Measurements from ENCODE around the gene ZMIZ1.

The ZMIZ1 gene

GRCh38 chr10:79139124-79139835 lies 70.5 kb downstream of the ZMIZ1 start:
- no peak for DNase-seq (ENCODE audit: low read depth)

- DNase-seq (ENCODE audit: low read depth), result no peak
Observed at GRCh38 chr10:79140085-79140793, 71.5 kb downstream of the ZMIZ1 start.

DNA sequence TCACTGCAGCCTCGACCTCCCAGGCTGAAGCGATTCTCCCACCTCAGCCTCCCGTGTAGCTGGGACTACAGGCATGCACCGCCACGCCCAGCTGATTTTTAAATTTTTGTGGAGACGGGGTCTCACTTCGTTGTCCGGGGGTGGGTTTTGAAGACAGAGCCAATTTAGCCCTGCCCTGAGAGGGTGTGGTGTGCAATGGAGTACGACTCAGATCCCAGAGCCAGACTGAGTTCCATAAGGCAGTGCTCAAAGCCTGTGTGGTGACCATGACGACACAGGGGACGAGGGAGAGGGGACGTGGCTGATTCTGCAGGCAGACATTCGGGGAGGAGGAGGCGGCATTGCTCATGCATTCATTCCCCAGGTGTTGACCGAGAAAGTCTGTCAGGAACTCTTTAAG lies 72.1 kb downstream of the ZMIZ1 start:
- no peak for DNase-seq (ENCODE audit: low read depth)

GRCh38 chr10:79142064-79142491 lies 73.3 kb downstream of the ZMIZ1 start:
- DNase-seq (ENCODE audit: low read depth), result no peak

DNA sequence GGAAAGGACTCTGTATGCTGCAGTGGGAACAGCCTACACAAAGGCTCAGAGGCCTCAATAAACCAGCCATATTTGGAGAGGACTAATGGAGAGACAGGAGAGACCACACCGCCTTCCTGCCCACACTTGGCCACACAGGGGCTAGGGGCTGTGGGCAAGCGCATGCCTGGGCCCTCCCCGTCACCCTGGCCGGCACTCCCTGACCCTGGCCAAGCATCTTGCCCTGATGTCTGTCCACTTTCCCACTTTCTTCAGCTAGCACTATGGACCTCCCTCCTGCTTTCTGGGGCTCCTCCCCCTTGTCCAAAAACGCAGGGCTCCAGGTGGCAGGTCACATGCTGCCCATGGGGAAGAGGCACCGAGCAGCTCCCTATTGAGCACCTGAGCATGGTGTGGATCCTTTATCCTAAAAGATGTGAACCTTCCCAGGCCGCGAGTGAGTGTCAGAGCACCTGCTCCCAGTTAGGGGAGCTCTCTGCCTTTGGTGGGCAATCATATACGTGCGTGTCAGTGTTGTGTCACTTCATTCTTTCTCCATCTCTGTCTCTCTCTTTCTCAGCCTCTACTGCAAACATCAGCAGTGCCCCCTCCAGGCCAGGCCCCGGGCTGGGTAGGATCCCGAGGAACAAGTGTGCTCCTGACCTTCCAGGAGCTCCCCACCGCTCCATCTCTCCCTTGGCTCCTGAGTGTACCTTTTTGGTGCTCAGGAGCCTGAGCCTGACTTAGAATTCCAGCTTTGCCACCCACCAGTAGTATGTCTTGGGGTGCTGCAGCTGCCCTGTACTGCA lies 74.0 kb downstream of the ZMIZ1 start:
- DNase-seq (ENCODE audit: low read depth), result no peak

DNA sequence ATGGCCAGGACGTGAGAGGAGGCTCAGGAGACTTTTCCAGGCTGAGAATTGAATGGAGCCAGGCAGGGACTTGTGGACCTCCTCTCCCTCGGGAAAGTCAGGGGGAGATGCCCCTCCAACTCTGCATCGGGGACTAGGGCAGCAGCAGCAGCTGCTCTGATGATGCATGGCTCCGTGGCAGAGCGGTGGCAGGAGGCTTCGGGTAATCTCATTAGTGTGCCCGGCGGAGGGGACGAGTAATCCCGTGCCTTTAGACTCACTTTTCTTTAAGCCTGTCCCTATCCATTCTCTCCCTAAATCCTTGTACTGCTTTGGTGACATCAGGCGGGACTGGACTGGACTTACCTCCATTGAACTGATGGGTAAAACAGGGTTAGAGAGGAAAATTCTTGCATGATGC lies 75.1 kb downstream of the ZMIZ1 start:
- DNase-seq (ENCODE audit: low read depth), result no peak

GRCh38 chr10:79144351-79145173 lies 75.8 kb downstream of the ZMIZ1 start:
- no peak for DNase-seq (ENCODE audit: low read depth)

GRCh38 chr10:79145174-79145483 lies 76.4 kb downstream of the ZMIZ1 start:
- no peak for DNase-seq (ENCODE audit: low read depth)

DNA sequence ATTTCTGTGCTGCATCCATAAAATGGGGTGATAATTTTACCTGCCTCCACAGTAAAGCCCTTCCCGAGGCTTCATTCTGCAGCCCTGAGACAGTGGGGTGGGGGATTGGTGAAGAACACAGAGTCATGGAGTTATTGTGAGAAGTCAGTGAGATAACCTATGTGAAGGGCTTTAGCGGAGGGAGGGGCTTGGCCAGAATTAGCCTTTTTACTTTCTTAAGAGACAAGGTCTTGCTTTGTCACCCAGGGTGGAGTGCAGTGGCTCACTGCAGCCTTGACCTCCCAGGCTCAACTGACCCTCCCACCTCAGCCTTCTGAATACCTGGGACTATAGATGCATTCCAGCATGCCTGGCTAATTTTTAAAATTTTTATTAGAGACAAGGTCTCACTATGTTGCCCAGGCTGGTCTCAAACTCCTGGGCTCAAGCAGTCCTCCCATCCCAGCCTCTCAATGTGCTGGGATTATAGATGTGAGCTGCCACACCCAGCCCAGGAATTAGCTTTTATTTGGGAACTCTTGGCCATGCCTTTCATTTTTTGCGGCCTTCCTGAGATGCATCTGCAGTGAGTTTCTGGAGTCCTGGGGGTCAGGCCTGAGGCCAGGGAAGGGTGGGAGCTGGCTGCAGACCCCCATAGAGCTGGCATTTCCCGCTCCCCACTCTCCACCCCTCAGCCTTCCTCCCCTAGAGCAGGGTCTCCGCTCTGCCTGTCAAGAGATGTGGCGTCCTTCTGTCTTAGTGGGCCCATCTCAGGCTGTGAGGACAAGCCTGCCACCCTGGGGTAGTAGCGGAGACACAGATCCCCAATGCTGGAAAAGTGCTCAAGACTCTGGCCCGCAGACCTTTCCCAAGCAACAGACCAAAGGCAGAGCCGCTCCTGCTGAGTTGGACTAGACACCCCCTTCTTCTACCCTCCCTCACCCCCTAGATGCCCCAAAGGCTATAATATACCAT lies 77.0 kb downstream of the ZMIZ1 start:
- no peak for DNase-seq (ENCODE audit: low read depth)

- DNase-seq (ENCODE audit: low read depth), result no peak
Observed at GRCh38 chr10:79146611-79147130, 77.9 kb downstream of the ZMIZ1 start.

- DNase-seq (ENCODE audit: low read depth), result no peak
Observed at GRCh38 chr10:79147306-79147705, 78.5 kb downstream of the ZMIZ1 start.

DNA sequence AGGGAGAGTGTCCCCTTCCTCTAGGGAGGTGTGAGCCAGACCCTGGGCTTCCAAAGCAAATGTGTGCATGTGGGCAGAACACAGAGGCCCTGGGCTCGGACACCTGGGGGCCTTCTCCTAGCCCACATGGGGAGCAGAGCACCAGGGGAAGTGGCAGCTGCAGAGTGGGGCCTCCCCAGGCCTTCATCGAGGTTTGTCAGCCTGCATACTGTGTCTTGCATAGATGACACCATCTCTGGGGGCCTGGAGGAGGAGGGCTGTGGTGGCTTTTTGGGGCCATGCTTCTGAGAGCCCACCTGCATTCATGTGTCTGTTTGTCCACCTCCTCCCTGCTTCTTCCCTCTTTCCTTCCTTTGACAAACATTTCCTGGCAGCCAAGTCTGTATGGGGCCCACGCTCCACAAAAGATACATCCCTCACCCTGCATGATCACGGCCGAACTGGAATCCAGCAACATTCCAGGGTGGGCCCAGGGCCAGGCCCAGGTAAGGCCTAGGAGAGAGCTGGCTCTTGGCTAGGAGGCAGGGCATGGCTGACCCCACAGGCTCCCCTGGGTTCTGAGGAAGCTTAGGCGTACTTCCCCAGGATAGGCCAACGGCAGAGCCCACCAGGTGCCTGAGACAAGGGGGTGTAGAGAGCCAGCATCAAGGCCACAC lies 79.2 kb downstream of the ZMIZ1 start:
- DNase-seq (ENCODE audit: low read depth), result no peak

DNA sequence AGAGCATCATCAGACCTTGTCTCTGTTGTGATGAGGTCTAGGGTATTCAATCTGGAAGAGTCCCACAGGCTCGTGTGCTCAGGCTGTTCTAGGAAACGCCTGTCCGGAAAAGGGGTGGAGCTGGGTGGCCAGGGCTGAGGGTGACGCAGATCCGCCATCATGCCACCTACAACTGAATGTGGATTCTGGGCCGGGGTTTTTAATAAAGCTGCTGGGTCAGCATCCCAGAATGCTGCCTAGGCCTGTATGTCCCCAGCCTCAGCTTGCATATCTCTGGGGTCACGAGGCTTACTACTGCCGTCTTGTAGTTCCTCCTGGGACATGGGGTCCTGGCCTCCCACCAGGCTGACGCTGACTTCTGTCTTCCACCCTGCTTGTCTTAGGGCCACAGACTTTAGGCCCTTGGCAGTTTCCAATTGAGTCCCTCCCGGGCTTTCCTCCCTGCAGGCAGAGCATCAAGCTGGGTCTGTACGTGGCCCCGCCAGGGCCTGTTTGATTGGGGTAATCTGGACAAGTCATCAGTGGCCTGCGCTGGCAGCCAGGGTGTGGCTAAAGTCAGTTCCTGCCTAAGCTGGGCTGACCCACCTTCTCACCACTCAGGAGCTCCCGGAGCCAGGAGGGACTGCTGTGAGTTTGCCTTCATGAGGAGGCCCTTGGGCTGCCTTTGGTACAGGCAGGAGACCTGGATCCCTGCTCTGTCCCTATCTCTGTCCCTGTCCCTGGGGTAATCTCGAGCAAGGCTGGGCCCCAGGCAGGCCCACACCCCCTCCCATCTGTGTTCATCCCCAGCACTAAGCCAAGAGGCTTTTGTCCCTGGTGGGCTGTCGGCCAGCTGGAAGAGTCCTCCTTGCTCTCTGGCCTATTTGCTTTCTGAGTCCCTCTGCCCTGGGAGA lies 79.9 kb downstream of the ZMIZ1 start:
- no peak for DNase-seq (ENCODE audit: low read depth)

GRCh38 chr10:79149345-79149661 lies 80.5 kb downstream of the ZMIZ1 start:
- DNase-seq (ENCODE audit: low read depth), result no peak

DNA sequence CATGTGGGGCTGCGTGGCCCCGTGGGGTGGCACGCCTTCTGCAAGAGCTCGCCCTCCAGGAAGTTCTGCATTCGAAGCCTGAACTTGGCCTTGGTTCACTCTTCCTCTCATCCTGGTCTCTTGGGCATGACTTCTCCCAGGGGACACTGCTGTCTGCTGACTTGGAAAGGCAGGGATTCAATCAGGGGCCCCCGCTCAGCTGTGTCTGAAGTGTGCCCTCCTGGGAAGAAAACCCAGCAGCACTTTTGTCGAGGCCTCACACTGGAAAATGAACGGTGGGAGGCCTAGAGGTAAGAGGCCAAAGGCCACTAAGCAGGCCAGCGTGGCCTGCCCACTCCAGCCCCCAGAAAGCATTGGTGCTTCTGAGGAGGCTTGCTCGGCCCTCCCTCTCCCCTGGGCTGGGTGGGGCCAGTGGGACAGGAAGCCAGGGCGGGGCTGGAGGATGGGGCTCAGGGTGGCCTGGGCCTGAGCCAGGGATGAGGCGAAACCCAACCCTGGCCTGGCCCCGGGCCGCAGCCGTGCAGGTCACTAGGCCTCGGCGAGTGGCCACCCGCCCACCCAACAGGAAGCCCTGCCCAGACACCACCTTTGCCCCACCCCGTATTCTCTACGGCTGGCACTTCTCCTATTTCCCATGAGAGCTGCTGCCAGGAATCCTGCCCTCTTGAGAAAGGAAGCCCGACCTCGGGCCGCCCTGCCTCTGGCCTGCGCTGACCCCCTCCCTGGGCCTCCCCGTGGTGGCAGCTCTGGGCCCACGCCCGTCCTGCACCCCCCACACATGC lies 81.1 kb downstream of the ZMIZ1 start:
- DNase-seq (ENCODE audit: low read depth), result no peak

GRCh38 chr10:79150444-79150754 lies 81.6 kb downstream of the ZMIZ1 start:
- DNase-seq (ENCODE audit: low read depth), result no peak

DNA sequence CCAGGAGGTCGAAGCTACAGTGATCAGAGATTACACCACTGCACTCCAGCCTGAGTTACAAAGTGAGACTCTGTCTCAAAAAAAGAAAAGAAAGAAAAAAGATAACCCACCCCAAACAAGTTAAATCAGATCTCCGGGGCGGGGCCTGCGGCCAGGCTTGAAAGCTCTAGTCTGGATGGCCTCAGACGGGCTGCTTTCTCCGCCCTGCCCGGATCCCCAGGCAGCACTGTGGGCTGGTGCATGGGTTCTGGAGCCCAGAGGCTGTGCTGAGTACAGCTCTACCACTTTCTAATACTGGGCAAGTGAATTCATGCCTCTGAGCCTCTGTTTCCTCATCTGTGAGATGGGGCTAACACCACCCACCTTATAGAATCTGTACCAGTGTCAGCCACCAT lies 83.7 kb downstream of the ZMIZ1 start:
- no peak for DNase-seq (ENCODE audit: low read depth)

GRCh38 chr10:79153745-79154144 lies 85.0 kb downstream of the ZMIZ1 start:
- no peak for DNase-seq (ENCODE audit: low read depth)
